Measurements from ENCODE around the gene THRSP. TPM values are rescaled to one million over a fixed set of nuclear protein-coding genes. Genes with fewer than 3 reads are reported as not detected.

The THRSP gene
- total RNA-seq, 2 donors from 2014 or later = 1.9 TPM; not detected in 1

DNA sequence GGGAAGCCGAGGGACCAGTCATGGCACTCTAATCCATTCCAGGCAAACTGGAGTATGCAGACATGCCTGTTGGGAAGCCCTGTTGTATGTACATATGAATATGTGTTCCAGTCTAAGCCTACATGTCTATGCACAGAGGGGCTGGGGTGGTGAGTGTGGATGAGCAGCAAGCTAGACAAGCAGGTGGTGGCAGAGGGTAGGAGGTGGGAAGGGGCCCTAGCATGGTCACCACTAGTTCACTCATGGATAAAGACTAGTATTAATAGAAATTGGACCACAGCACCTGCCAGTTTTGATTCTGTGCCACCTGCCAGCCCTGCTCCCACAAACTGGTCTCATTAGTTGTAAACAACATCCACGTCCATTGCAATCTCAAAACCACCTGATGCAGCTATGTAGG, 1.5 kb downstream of the THRSP start:
- Histone ChIP-seq H3K9me3 (no peaks in the 10 kb centered on the region), H3K27ac (no peak overlapping the region), H3K4me1 (peaks cover 0 to 10% of the 10 kb centered on the region in 2 donors), H3K4me3 (no peak overlapping the region), H3K27me3 (no peaks in the 10 kb centered on the region), H3K36me3 (peaks cover 1% of the 10 kb centered on the region)
- TF ChIP-seq, protein P1, sequence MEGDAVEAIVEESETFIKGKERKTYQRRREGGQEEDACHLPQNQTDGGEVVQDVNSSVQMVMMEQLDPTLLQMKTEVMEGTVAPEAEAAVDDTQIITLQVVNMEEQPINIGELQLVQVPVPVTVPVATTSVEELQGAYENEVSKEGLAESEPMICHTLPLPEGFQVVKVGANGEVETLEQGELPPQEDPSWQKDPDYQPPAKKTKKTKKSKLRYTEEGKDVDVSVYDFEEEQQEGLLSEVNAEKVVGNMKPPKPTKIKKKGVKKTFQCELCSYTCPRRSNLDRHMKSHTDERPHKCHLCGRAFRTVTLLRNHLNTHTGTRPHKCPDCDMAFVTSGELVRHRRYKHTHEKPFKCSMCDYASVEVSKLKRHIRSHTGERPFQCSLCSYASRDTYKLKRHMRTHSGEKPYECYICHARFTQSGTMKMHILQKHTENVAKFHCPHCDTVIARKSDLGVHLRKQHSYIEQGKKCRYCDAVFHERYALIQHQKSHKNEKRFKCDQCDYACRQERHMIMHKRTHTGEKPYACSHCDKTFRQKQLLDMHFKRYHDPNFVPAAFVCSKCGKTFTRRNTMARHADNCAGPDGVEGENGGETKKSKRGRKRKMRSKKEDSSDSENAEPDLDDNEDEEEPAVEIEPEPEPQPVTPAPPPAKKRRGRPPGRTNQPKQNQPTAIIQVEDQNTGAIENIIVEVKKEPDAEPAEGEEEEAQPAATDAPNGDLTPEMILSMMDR (IDR thresholded peaks at IDR 0.05) = no peak
- no peak for DNase-seq (ENCODE audit: low spot score)

GRCh38 chr11:78066471-78066870, 2.8 kb downstream of the THRSP start:
- DNase-seq (ENCODE audit: low spot score) = no peak
- Histone ChIP-seq H3K36me3 (peaks cover 13% of the 10 kb centered on the region), H3K9me3 (no peaks in the 10 kb centered on the region), H3K4me1 (peaks cover 0 to 4% of the 10 kb centered on the region in 2 donors), H3K27me3 (no peaks in the 10 kb centered on the region), H3K27ac (no peak overlapping the region), H3K4me3 (no peak overlapping the region)
- TF ChIP-seq, protein P1 (IDR thresholded peaks at IDR 0.05) = no peak

- peaks cover 18% of the 10 kb centered on the region for H3K36me3 ChIP-seq
- TF ChIP-seq, protein P1 (IDR thresholded peaks at IDR 0.05) = no peak
- no peak overlapping the region for H3K27ac ChIP-seq
These were observed 4.0 kb downstream of the THRSP start for GRCh38 chr11:78067704-78068103.

DNA sequence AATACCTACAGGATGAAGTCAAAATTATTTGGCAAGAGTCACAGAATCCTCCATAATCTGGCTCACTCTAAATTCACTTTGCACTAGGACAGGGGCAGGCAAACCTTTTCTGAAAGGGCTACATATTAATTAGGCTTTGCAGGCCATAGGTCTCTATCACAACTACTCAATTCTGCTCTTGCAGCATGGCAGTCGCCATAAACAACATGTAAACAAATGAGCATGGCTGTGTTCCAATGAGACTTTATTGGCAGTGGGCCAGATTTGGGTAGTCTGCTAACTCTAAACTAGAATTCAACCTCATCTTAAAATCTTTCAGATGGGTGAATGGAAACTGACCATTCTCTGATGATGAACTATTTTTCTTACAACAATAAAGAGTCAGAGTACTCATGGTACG, 5.8 kb downstream of the THRSP start:
- Histone ChIP-seq H3K36me3 (peaks cover 18% of the 10 kb centered on the region), H3K27ac (no peak overlapping the region), H3K4me1 (peaks cover 0 to under 1% of the 10 kb centered on the region in 2 donors), H3K4me3 (no peak overlapping the region), H3K27me3 (no peaks in the 10 kb centered on the region), H3K9me3 (no peaks in the 10 kb centered on the region)
- DNase-seq (ENCODE audit: low spot score) = no peak
- TF ChIP-seq, protein P1 (IDR thresholded peaks at IDR 0.05) = no peak

More at GRCh38 chr11:78067704-78068103, 4.0 kb downstream of the THRSP start:
- no peak for DNase-seq (ENCODE audit: low spot score)
- no peaks in the 10 kb centered on the region for H3K27me3 ChIP-seq
- no peaks in the 10 kb centered on the region for H3K4me1 ChIP-seq
- no peaks in the 10 kb centered on the region for H3K9me3 ChIP-seq
- H3K4me3 ChIP-seq = no peak overlapping the region

GRCh38 chr11:78070621-78071020, 7.0 kb downstream of the THRSP start:
- Histone ChIP-seq H3K27ac (no peak overlapping the region), H3K4me1 (peaks cover 0 to 7% of the 10 kb centered on the region in 2 donors), H3K27me3 (no peaks in the 10 kb centered on the region), H3K4me3 (no peak overlapping the region), H3K9me3 (no peaks in the 10 kb centered on the region), H3K36me3 (peaks cover 18% of the 10 kb centered on the region)
- TF ChIP-seq, protein P1 (IDR thresholded peaks at IDR 0.05) = no peak
- DNase-seq (ENCODE audit: low spot score) = no peak

- H3K9me3 ChIP-seq = no peaks in the 10 kb centered on the region
- H3K4me1 ChIP-seq = peaks cover 0 to 18% of the 10 kb centered on the region in 2 donors
- TF ChIP-seq, protein P1 (IDR thresholded peaks at IDR 0.05) = no peak
These were observed 8.1 kb downstream of the THRSP start for GRCh38 chr11:78071717-78072116.

More at GRCh38 chr11:78071717-78072116, 8.1 kb downstream of the THRSP start:
- H3K36me3 ChIP-seq = peaks cover 18% of the 10 kb centered on the region
- no peak overlapping the region for H3K4me3 ChIP-seq
- H3K27me3 ChIP-seq = no peaks in the 10 kb centered on the region
- no peak for DNase-seq (ENCODE audit: low spot score)
- no peak overlapping the region for H3K27ac ChIP-seq

Data from right atrium auricular region (tissue), 2 donors.